HG03103 (cell line): Measurements from ENCODE around the gene NUDT22.
A peak's percentile ranks its signal among the peaks of the same experiment; 100 is the strongest.

Source experiments
- ATAC-seq: cut with Tn5 transposase; IDR thresholded peaks from one replicate; pipeline ENCODE4 v1.9.1; 2021; ENCODE audit warnings: low read depth; ENCODE audit not compliant: unreplicated experiment

NUDT22 gene

GRCh38 chr11:64226507-64227051, 505 bp downstream of the NUDT22 start:
- ATAC-seq = no peak

GRCh38 chr11:64227405-64227956, 1.4 kb downstream of the NUDT22 start:
- ATAC-seq = no peak

- ATAC-seq = no peak
Measured at GRCh38 chr11:64229090-64229743, 3.1 kb downstream of the NUDT22 start.

- no peak for ATAC-seq
Measured at GRCh38 chr11:64229744-64230170, 3.7 kb downstream of the NUDT22 start.

- no peak for ATAC-seq
Measured at GRCh38 chr11:64230171-64230984, 4.3 kb downstream of the NUDT22 start, which contains the start of gene DNAJC4. Gene DNAJC4 (plus strand): TSS chr11:64230548. CDS start chr11:64230855, 307 bp downstream.

GRCh38 chr11:64230985-64231365, 4.9 kb downstream of the NUDT22 start:
- ATAC-seq = no peak

- ATAC-seq = no peak
Measured at GRCh38 chr11:64231546-64231945, 5.5 kb downstream of the NUDT22 start.

GRCh38 chr11:64232182-64232966, 6.3 kb downstream of the NUDT22 start:
- ATAC-seq = no peak

GRCh38 chr11:64232967-64233315, 6.9 kb downstream of the NUDT22 start:
- ATAC-seq = no peak

GRCh38 chr11:64233913-64234586, 8.0 kb downstream of the NUDT22 start, which contains the start of gene VEGFB:
Gene VEGFB (plus strand): TSS chr11:64234584. CDS start chr11:64234834, 250 bp downstream.
- ATAC-seq = no peak

GRCh38 chr11:64234647-64235379, 8.7 kb downstream of the NUDT22 start:
- no peak for ATAC-seq

- no peak for ATAC-seq
Measured at GRCh38 chr11:64235437-64236161, 9.5 kb downstream of the NUDT22 start.

GRCh38 chr11:64237484-64237951, 11.4 kb downstream of the NUDT22 start:
- no peak for ATAC-seq

GRCh38 chr11:64238076-64238475, 12.0 kb downstream of the NUDT22 start:
- ATAC-seq = no peak

- ATAC-seq = no peak
Measured at GRCh38 chr11:64238999-64239398, 12.9 kb downstream of the NUDT22 start.

- ATAC-seq = no peak
Measured at GRCh38 chr11:64239662-64240434, 13.8 kb downstream of the NUDT22 start.

- ATAC-seq = peak; percentile 38
Measured at GRCh38 chr11:64240435-64241240, 14.6 kb downstream of the NUDT22 start, which contains the start of gene FKBP2. Gene FKBP2 (plus strand): TSS chr11:64241095. CDS start chr11:64242388, 1,293 bp downstream.
